Amniotic epithelial cell (primary cell): ENCODE results near the gene PTPN11.

Source experiments
- DNase-seq: peaks from one replicate; pipeline ENCODE4 v3.0.0-alpha.2; 2010; ENCODE audit warnings: low read depth

The PTPN11 gene

DNA sequence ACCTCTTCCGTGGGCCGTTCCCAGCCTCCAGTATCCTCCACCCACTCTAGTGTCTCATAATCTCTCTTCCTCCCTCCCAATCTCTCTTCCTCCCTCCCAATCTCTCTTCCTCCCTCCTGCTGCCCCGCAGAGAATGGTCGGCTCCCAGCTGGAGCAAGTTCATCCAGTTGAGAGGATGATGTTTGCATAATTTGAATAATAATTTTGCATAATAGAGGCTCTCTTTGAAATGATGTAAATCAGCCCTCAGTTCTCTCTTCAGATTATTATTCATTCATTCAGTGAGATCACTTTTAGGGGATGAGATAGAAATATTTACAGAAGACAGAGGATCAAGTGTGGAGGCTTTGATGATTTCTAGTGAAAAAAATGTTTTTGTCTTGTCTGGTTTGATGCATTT is 125.0 kb downstream of the PTPN11 start:
- no peak for DNase-seq

DNA sequence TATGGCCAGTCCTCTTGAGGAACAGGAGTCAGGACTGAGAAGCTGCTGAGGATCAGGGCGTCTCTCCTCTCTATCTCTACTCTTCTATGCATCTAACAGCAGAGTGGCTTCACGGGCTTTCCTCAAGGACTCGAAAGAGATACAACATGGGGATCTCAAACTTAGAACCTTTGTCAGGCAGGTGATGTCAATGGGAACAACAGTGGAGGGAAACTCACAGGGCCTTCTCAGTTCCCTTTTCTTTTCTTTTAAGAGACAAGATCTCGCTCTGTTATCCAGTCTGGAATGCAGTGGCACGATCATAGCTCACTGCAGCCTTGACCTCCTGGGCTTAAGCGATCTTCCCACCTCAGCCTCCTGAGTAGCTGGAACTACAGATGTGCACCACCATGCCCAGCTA is 127.6 kb downstream of the PTPN11 start:
- DNase-seq = no peak

DNA sequence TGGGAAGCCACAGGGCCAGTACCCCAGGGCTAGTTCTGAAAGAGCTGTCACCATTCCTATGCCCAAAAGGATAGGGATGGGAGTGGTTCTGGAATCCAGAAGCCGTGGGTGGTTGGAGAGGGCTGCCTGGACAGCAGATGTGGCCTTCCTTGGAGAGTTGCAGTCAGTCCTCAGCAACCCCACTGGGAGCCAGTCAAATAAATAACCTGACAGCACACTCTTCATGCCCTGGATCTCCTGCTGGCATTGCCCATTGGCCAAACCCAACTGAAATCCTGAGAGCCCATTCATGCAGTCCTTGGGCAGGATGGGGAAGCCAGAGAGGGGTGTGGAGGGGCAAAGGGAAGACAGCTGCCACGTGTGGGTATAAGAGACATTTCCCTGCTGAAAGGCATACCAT is 128.2 kb downstream of the PTPN11 start:
- no peak for DNase-seq

DNA sequence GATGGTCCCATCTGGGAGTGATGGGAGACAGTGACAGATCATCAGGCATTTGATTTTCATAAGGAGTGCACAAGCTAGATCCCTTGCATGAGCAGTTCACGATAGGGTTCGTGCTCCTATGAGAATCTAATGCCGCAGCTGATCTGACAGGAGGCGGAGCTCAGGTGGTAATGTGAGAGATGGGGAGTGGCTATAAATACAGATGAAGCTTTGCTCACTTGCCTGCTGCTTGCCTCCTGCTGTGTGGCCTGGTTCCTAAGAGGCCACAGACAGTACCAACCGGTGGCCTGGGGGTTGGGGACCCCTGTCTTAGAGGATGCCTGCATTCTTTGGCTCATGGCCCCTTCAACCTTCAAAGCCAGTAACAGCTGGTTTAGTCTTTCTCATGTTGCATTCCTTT is 130.3 kb downstream of the PTPN11 start:
- no peak for DNase-seq

DNA sequence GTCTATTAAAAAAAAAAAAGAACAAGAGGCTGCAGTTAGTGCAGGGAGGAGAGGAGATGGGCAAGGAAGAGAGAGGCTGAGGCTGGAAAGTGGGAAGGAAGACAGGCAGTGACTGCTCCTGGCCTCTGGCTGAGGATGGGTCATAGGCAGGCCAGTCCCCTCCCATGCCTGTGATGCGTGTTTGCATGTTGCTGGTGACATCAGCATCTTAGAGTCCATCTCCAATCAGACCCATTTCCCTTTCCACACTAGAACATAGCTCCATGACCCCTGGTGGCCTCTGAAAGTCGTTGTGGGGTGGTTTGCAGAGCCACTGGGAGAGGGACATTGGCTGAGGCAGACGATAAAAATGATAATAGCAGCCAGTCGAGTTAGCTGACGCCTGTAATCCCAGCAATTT is 132.9 kb downstream of the PTPN11 start:
- DNase-seq = no peak

DNA sequence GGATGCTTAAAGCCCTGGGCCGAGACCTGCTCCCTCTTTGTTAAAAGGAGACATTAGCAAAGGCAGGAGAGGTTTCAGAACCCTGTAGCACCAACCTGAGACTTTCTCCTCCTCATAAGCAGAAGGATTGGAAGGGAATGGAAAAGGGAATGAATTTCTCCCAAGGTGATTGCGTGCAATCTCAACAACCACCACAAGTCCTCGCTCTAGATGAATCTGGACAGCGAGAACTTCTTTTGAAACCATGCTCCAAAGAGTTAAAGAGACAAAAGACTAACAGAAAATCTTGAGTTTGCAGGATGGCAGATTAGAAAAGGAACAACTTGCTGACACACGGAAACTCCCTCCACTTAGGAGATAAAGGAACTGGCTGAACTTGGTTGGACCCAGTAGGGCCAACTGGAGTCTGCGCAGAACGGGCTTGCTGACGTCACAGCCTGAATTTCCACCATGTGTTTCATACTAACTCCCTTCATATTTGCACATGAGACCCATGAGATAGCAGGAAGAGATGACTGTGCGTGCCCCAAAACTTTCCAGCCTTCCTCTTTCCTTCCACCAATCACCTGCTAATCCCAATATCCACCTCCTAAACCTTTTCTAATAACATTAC is 137.0 kb downstream of the PTPN11 start:
- DNase-seq = no peak

DNA sequence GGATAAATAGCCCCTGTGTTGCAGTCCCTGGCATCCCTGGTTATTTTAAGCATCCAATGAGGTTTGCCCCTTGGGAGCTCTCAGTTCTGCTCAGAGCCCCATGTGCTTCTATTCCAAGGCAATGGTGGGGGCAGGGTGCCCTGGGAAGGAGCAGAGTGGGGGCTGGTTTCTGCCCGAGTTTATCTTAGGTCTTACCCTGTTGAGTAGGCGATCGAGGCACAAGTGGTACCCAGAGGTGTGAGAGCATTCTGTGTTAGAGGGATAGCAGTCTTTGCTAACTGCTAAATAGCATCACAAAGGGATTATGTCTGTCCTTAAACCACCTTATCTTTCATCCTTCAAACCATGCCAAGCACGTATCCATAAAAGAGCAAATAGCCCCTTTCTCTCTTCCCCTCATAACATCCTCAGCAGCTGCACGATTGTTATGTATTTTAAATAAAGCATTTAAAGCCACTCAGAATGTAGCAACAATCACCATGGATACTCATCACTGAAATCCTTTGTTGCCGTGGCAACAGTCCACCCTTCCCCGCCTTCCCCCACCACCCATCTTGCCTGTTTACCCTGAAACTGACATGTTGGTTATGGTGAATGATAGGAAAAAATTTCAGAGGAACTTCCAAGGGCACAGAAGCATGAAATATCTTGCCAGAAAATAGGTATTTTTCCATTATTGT is 139.3 kb downstream of the PTPN11 start:
- no peak for DNase-seq
